ENCODE measurements around the gene CCSAP. TPM values are rescaled to one million over a fixed set of nuclear protein-coding genes. Genes with fewer than 3 reads are reported as not detected.
"Not testable (repeated sequence)": the region's sequence is repeated elsewhere in the genome, so short reads cannot be mapped to it uniquely, and the experiment has no call there.

Gene CCSAP
- total and polyA plus RNA-seq, 9 donors: 3.3 to 9.2 (median 6.4) TPM

GRCh38 chr1:229336345-229336744 is 6.5 kb downstream of the CCSAP start:
- no peak overlapping the region for H3K27ac ChIP-seq
- H3K4me1 ChIP-seq (ENCODE audit: insufficient read depth): peaks cover 2% of the 10 kb centered on the region
- H3K27me3 ChIP-seq: no peaks in the 10 kb centered on the region
- H3K9me3 ChIP-seq: no peaks in the 10 kb centered on the region
- intact Hi-C loops (cut with DNase I): no loop called here
- no peak overlapping the region for H3K4me3 ChIP-seq
- no peak for TF ChIP-seq POLR2A (IDR thresholded peaks at IDR 0.05)
- TF ChIP-seq, protein P1, sequence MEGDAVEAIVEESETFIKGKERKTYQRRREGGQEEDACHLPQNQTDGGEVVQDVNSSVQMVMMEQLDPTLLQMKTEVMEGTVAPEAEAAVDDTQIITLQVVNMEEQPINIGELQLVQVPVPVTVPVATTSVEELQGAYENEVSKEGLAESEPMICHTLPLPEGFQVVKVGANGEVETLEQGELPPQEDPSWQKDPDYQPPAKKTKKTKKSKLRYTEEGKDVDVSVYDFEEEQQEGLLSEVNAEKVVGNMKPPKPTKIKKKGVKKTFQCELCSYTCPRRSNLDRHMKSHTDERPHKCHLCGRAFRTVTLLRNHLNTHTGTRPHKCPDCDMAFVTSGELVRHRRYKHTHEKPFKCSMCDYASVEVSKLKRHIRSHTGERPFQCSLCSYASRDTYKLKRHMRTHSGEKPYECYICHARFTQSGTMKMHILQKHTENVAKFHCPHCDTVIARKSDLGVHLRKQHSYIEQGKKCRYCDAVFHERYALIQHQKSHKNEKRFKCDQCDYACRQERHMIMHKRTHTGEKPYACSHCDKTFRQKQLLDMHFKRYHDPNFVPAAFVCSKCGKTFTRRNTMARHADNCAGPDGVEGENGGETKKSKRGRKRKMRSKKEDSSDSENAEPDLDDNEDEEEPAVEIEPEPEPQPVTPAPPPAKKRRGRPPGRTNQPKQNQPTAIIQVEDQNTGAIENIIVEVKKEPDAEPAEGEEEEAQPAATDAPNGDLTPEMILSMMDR (IDR thresholded peaks at IDR 0.05): no peak
- TF ChIP-seq EP300 (IDR thresholded peaks at IDR 0.05): no peak
- no peak for DNase-seq
- 67 to 68% (median 68%) methylated on average over 3 of the region's 3 CpGs for WGBS, 3 donors
- no peaks in the 10 kb centered on the region for H3K36me3 ChIP-seq

- H3K4me1 ChIP-seq (ENCODE audit: insufficient read depth): peaks cover 2% of the 10 kb centered on the region
- no peak overlapping the region for H3K4me3 ChIP-seq
- H3K36me3 ChIP-seq: no peaks in the 10 kb centered on the region
- WGBS, 3 donors: 94 to 98% (median 98%) methylated on average over 2 of the region's 2 CpGs
- TF ChIP-seq POLR2A (IDR thresholded peaks at IDR 0.05): no peak
- TF ChIP-seq EP300 (IDR thresholded peaks at IDR 0.05): no peak
- no peaks in the 10 kb centered on the region for H3K9me3 ChIP-seq
- intact Hi-C loops (cut with DNase I): no loop called here
- H3K27ac ChIP-seq: no peak overlapping the region
- DNase-seq: no peak
- no peaks in the 10 kb centered on the region for H3K27me3 ChIP-seq
Measured at GRCh38 chr1:229334716-229335115, 8.1 kb downstream of the CCSAP start.

- WGBS, 3 donors: 75 to 97% (median 80%) methylated on average over 2 of the region's 2 CpGs
- intact Hi-C loops (cut with DNase I): no loop called here
- no peaks in the 10 kb centered on the region for H3K27me3 ChIP-seq
Measured at GRCh38 chr1:229334269-229334668, 8.6 kb downstream of the CCSAP start.

GRCh38 chr1:229328598-229329362 is 14.1 kb downstream of the CCSAP start:
- intact Hi-C loops (cut with DNase I): no loop called here
- WGBS, 3 donors: 73 to 89% (median 75%) methylated on average over 7 of the region's 7 CpGs

More at GRCh38 chr1:229334269-229334668, 8.6 kb downstream of the CCSAP start:
- Histone ChIP-seq H3K4me3 (no peak overlapping the region), H3K36me3 (no peaks in the 10 kb centered on the region), H3K4me1 (ENCODE audit: insufficient read depth) (no peaks in the 10 kb centered on the region), H3K27ac (no peak overlapping the region), H3K9me3 (no peaks in the 10 kb centered on the region)
- DNase-seq: no peak
- TF ChIP-seq POLR2A (IDR thresholded peaks at IDR 0.05): no peak
- TF ChIP-seq, protein P1 (IDR thresholded peaks at IDR 0.05): no peak
- no peak for TF ChIP-seq EP300 (IDR thresholded peaks at IDR 0.05)

DNA sequence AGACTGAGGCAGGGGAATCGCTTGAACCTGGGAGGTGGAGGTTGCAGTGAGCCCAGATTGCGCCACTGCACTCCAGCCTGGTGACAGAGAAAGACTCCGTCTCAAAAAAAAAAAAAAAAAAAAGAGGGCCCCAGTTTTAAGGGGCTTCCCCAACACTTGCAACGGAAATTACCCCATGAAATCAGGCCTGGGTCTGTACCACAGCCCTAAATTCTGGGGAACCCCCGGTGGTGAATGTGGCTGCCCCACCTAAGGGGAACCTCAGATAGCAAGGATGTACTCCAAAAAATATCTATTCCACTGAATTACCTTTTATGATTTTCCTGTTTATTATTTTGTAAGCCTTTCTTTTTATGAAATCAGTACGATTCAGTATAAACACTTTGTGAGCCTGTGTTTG is 15.1 kb downstream of the CCSAP start:
- H3K36me3 ChIP-seq; H3K4me3 ChIP-seq; DNase-seq; intact Hi-C loops (cut with DNase I); H3K27ac ChIP-seq; H3K9me3 ChIP-seq; H3K4me1 ChIP-seq (ENCODE audit: insufficient read depth); H3K27me3 ChIP-seq: not testable (repeated sequence)
- 92 to 98% (median 95%) methylated on average over 6 of the region's 6 CpGs for WGBS, 3 donors

More at GRCh38 chr1:229328598-229329362, 14.1 kb downstream of the CCSAP start:
- Histone ChIP-seq H3K36me3 (no peaks in the 10 kb centered on the region), H3K27ac (no peak overlapping the region), H3K27me3 (no peaks in the 10 kb centered on the region), H3K4me3 (no peak overlapping the region), H3K4me1 (ENCODE audit: insufficient read depth) (peaks cover 6% of the 10 kb centered on the region), H3K9me3 (no peaks in the 10 kb centered on the region)
- TF ChIP-seq, protein P1 (IDR thresholded peaks at IDR 0.05): no peak
- TF ChIP-seq EP300 (IDR thresholded peaks at IDR 0.05) (no peak), POLR2A (IDR thresholded peaks at IDR 0.05) (no peak)
- DNase-seq: no peak
